Trophoblast cell (in vitro differentiated cells and primary cell): Measurements from ENCODE around the gene SOBP.
A peak's percentile ranks its signal among the peaks of the same experiment; 100 is the strongest.

Experiments used
- DNase-seq, 2 donors: peaks; one replicate each; pipeline ENCODE4 v3.0.0-alpha.2; 2016
- H2AFZ ChIP-seq: 2 replicates; pipeline ENCODE4 v1.6.1; 2013; ENCODE audit warnings: low read length, moderate library complexity, mild to moderate bottlenecking; ENCODE audit not compliant: insufficient read depth, poor library complexity
- H2AK5ac ChIP-seq: 2 replicates; pipeline ENCODE4 v1.6.1; 2013; ENCODE audit warnings: mild to moderate bottlenecking, low read length
- H2BK120ac ChIP-seq: 2 replicates; pipeline ENCODE4 v1.6.1; 2013; ENCODE audit warnings: low read length, mild to moderate bottlenecking, moderate library complexity; ENCODE audit not compliant: insufficient read depth, poor library complexity
- H2BK12ac ChIP-seq: 2 replicates; pipeline ENCODE4 v1.6.1; 2013; ENCODE audit warnings: mild to moderate bottlenecking, low read length, moderate library complexity
- H2BK5ac ChIP-seq: 2 replicates; pipeline ENCODE4 v1.6.1; 2013; ENCODE audit warnings: low read length, low read depth, moderate library complexity, mild to moderate bottlenecking; ENCODE audit not compliant: poor library complexity
- H3K14ac ChIP-seq: 2 replicates; pipeline ENCODE4 v1.6.1; 2013; ENCODE audit warnings: mild to moderate bottlenecking, low read length
- H3K18ac ChIP-seq: 2 replicates; pipeline ENCODE4 v1.6.1; 2013; ENCODE audit warnings: mild to moderate bottlenecking, low read length
- H3K23ac ChIP-seq: 2 replicates; pipeline ENCODE4 v1.6.1; 2013; ENCODE audit warnings: low read length
- H3K27ac ChIP-seq: 2 replicates; pipeline ENCODE4 v1.5.1; 2013; ENCODE audit warnings: low read depth, mild to moderate bottlenecking, inconsistent platforms, low read length, moderate library complexity
- H3K27me3 ChIP-seq: 2 replicates; pipeline ENCODE4 v1.6.1; 2013; ENCODE audit warnings: inconsistent platforms, mild to moderate bottlenecking, low read length, moderate library complexity; ENCODE audit not compliant: insufficient read depth
- H3K36me3 ChIP-seq, 2 experiments: 1 replicate in 1 of 2; 2 replicates in 1 of 2; pipeline ENCODE4 v1.6.1; 2013; ENCODE audit warnings: low read length in 2 of 2, mild to moderate bottlenecking in 2 of 2, moderate library complexity in 1 of 2; ENCODE audit not compliant: insufficient read depth in 2 of 2, control insufficient read depth in 1 of 2
- H3K4ac ChIP-seq: 2 replicates; pipeline ENCODE4 v1.6.1; 2013; ENCODE audit warnings: low read depth, mild to moderate bottlenecking, low read length, moderate library complexity
- H3K4me1 ChIP-seq, 2 experiments: 1 replicate in 1 of 2; 2 replicates in 1 of 2; pipeline ENCODE4 v1.6.1; 2013; ENCODE audit warnings: low read length in 2 of 2, mild to moderate bottlenecking in 2 of 2, moderate library complexity in 1 of 2; ENCODE audit not compliant: insufficient read depth in 2 of 2, control insufficient read depth in 1 of 2
- H3K4me2 ChIP-seq: 2 replicates; pipeline ENCODE4 v1.6.1; 2013; ENCODE audit warnings: inconsistent platforms, mild to moderate bottlenecking, low read length, moderate library complexity
- H3K4me3 ChIP-seq: 2 replicates; pipeline ENCODE4 v1.5.1; 2013; ENCODE audit warnings: mild to moderate bottlenecking, low read depth, low read length, inconsistent platforms
- H3K79me1 ChIP-seq: one replicate; pipeline ENCODE4 v1.6.1; 2013; ENCODE audit warnings: low read length
- H3K79me2 ChIP-seq: 2 replicates; pipeline ENCODE4 v1.6.1; 2013; ENCODE audit warnings: low read length, mild to moderate bottlenecking; ENCODE audit not compliant: control insufficient read depth, insufficient read depth, poor library complexity
- H3K9ac ChIP-seq: 2 replicates; pipeline ENCODE4 v1.6.1; 2013; ENCODE audit warnings: mild to moderate bottlenecking, low read length
- H3K9me3 ChIP-seq: 2 replicates; pipeline ENCODE4 v1.6.1; 2013; ENCODE audit warnings: low read depth, mild to moderate bottlenecking, control low read depth, inconsistent platforms, low read length; ENCODE audit not compliant: insufficient read depth
- H4K12ac ChIP-seq: 2 replicates; pipeline ENCODE4 v1.6.1; 2013; ENCODE audit warnings: low read depth, mild to moderate bottlenecking, low read length, moderate library complexity
- H4K8ac ChIP-seq: 2 replicates; pipeline ENCODE4 v1.6.1; 2013; ENCODE audit warnings: low read depth, mild to moderate bottlenecking, low read length, moderate library complexity
- H4K91ac ChIP-seq: one replicate; pipeline ENCODE4 v1.6.1; 2013; ENCODE audit warnings: low read depth, mild to moderate bottlenecking, low read length, moderate library complexity
- whole genome bisulfite sequencing: extraction: QIAGEN DNeasy Blood & Tissue Kit; methylation state at CpG from one replicate; pipeline ENCODE4 v1.1.7; 2013; ENCODE audit warnings: missing lambda C conversion rate; ENCODE audit not compliant: insufficient read length, insufficient coverage; ENCODE audit errors: extremely low coverage; 5-methylcytosine and 5-hydroxymethylcytosine counted together

Gene SOBP

GRCh38 chr6:107600936-107601335, 111.0 kb downstream of the SOBP start:
- Histone ChIP-seq H4K91ac (no peak overlapping the region), H2BK12ac (no peak overlapping the region), H2BK120ac (no peak overlapping the region)

GRCh38 chr6:107601406-107601805, 111.5 kb downstream of the SOBP start:
- no peak overlapping the region for H3K4me3 ChIP-seq
- H2BK12ac ChIP-seq = no peak overlapping the region
- H3K18ac ChIP-seq = no peak overlapping the region
- no peaks in the 10 kb centered on the region for H3K27me3 ChIP-seq
- no peaks in the 10 kb centered on the region for H3K79me2 ChIP-seq
- no peak for DNase-seq
- H4K8ac ChIP-seq = no peak overlapping the region
- H3K4me2 ChIP-seq = peak overlapping the region; percentile 35
- H2AK5ac ChIP-seq = no peak overlapping the region
- H2BK120ac ChIP-seq = no peak overlapping the region
- peaks cover 2 to 3% of the 10 kb centered on the region in 2 experiments for H3K4me1 ChIP-seq
- H3K9me3 ChIP-seq = no peaks in the 10 kb centered on the region
- no peaks in the 10 kb centered on the region for H3K79me1 ChIP-seq
- H3K4ac ChIP-seq = no peak overlapping the region
- no peak overlapping the region for H2BK5ac ChIP-seq
- H3K14ac ChIP-seq = no peak overlapping the region
- no peaks in the 10 kb centered on the region for H3K36me3 ChIP-seq
- no peak overlapping the region for H4K91ac ChIP-seq
- H3K9ac ChIP-seq = no peak overlapping the region
- no peak overlapping the region for H3K23ac ChIP-seq
- H3K27ac ChIP-seq = no peak overlapping the region
- no peak overlapping the region for H2AFZ ChIP-seq
- no peak overlapping the region for H4K12ac ChIP-seq
- WGBS = no CpG with 5 or more reads among the region's 3 CpGs

More at GRCh38 chr6:107600936-107601335, 111.0 kb downstream of the SOBP start:
- Histone ChIP-seq H3K23ac (no peak overlapping the region), H3K27me3 (no peaks in the 10 kb centered on the region), H3K79me1 (no peaks in the 10 kb centered on the region), H2AFZ (no peak overlapping the region), H3K14ac (no peak overlapping the region), H3K36me3 (no peaks in the 10 kb centered on the region), H2AK5ac (no peak overlapping the region), H3K18ac (no peak overlapping the region), H2BK5ac (no peak overlapping the region), H4K8ac (no peak overlapping the region), H3K9me3 (no peaks in the 10 kb centered on the region), H4K12ac (no peak overlapping the region), H3K4me3 (no peak overlapping the region), H3K4me1 (peaks cover 2 to 3% of the 10 kb centered on the region in 2 experiments), H3K4me2 (peak overlapping the region; percentile 35), H3K27ac (no peak overlapping the region), H3K4ac (no peak overlapping the region), H3K9ac (no peak overlapping the region), H3K79me2 (no peaks in the 10 kb centered on the region)
- WGBS = no CpG with 5 or more reads among the region's 5 CpGs
- DNase-seq = peak; percentile 55 to 83

GRCh38 chr6:107602321-107603005, 112.5 kb downstream of the SOBP start:
- H3K27me3 ChIP-seq = no peaks in the 10 kb centered on the region
- no peak overlapping the region for H3K18ac ChIP-seq
- H3K79me1 ChIP-seq = no peaks in the 10 kb centered on the region
- H3K79me2 ChIP-seq = no peaks in the 10 kb centered on the region
- no peak overlapping the region for H3K4me3 ChIP-seq
- H2BK12ac ChIP-seq = no peak overlapping the region
- H3K9me3 ChIP-seq = no peaks in the 10 kb centered on the region
- H3K9ac ChIP-seq = no peak overlapping the region
- no peak overlapping the region for H3K23ac ChIP-seq
- DNase-seq = no peak
- peaks cover 2 to 9% of the 10 kb centered on the region in 2 experiments for H3K4me1 ChIP-seq
- no peak overlapping the region for H3K4me2 ChIP-seq
- no CpG with 5 or more reads among the region's 5 CpGs for WGBS
- no peak overlapping the region for H2BK120ac ChIP-seq
- H3K14ac ChIP-seq = no peak overlapping the region
- no peak overlapping the region for H2AFZ ChIP-seq
- H4K8ac ChIP-seq = no peak overlapping the region
- H3K4ac ChIP-seq = no peak overlapping the region
- no peak overlapping the region for H3K27ac ChIP-seq
- no peak overlapping the region for H4K12ac ChIP-seq
- no peak overlapping the region for H2AK5ac ChIP-seq
- H4K91ac ChIP-seq = no peak overlapping the region
- H2BK5ac ChIP-seq = no peak overlapping the region
- no peaks in the 10 kb centered on the region for H3K36me3 ChIP-seq

- Histone ChIP-seq H3K4me3 (no peak overlapping the region), H2BK120ac (no peak overlapping the region), H3K27ac (no peak overlapping the region), H4K12ac (no peak overlapping the region), H2BK12ac (no peak overlapping the region), H3K79me1 (no peaks in the 10 kb centered on the region), H3K4ac (no peak overlapping the region), H3K36me3 (no peaks in the 10 kb centered on the region), H2BK5ac (no peak overlapping the region), H3K27me3 (no peaks in the 10 kb centered on the region), H3K18ac (no peak overlapping the region), H3K4me2 (no peak overlapping the region), H3K14ac (no peak overlapping the region), H3K79me2 (no peaks in the 10 kb centered on the region), H3K4me1 (peaks cover 2 to 9% of the 10 kb centered on the region in 2 experiments), H2AK5ac (no peak overlapping the region), H3K9me3 (no peaks in the 10 kb centered on the region), H3K9ac (no peak overlapping the region), H4K91ac (no peak overlapping the region), H3K23ac (no peak overlapping the region), H4K8ac (no peak overlapping the region), H2AFZ (no peak overlapping the region)
- no peak for DNase-seq
- no CpG with 5 or more reads among the region's 3 CpGs for WGBS
These were observed 113.1 kb downstream of the SOBP start for GRCh38 chr6:107603006-107603370.
